Caco-2 (cell line): ENCODE results near the gene SUMO3. TPM values are rescaled to one million over a fixed set of nuclear protein-coding genes. Genes with fewer than 3 reads are reported as not detected.

Experiments used
- BruUV-seq: library from RNA; stranded (reverse); fragments of 400-500 nt; replicated peaks from 2 replicates; lab custom pipeline; 2021; lab: Mats Ljungman, UMichigan
- CTCF ChIA-PET: fragments of 300-600 bp; sonication (Branson Sonifier 250); formaldehyde crosslinking; loops from one replicate; lab custom pipeline; 2022; ENCODE audit warnings: antibody characterized with exemption; lab: Charles Lee
- POLR2A ChIA-PET: fragments of 300-600 bp; sonication (Branson Sonifier 250); formaldehyde crosslinking; loops from one replicate; lab custom pipeline; 2022; ENCODE audit warnings: antibody characterized with exemption; lab: Charles Lee
- DNase-seq, 2 experiments: peaks; one replicate each; pipeline versions ENCODE4 v3.0.0 to v3.0.0-alpha.2; 2020 to 2022
- H3K27me3 ChIP-seq: replicated peaks from 2 replicates; pipeline ENCODE4 v1.6.0; 2011; ENCODE audit warnings: low read length; ENCODE audit not compliant: control insufficient read depth, insufficient read depth
- H3K36me3 ChIP-seq: 2 replicates; pipeline ENCODE4 v1.5.1; 2011; ENCODE audit warnings: low read length; ENCODE audit not compliant: control insufficient read depth, insufficient read depth
- H3K4me1 ChIP-seq: fragments of 250-450 bp; sonication (Bioruptor Pico); 2 replicates; pipeline ENCODE4 v1.5.1; 2020; ENCODE audit warnings: mild to moderate bottlenecking
- H3K4me3 ChIP-seq: 2 replicates; pipeline ENCODE4 v1.5.1; 2011; ENCODE audit warnings: low read depth, mild to moderate bottlenecking, control low read depth, low read length
- H3K9me3 ChIP-seq: fragments of 250-450 bp; sonication (Bioruptor Pico); 2 replicates; pipeline ENCODE4 v1.5.1; 2020; ENCODE audit warnings: mild to moderate bottlenecking, moderate library complexity
- H3K27ac Mint-ChIP-seq: one replicate; pipeline ENCODE4 v1.8.0; 2022; ENCODE audit warnings: mixed read lengths; ENCODE audit not compliant: unreplicated experiment
- H3K27me3 Mint-ChIP-seq: one replicate; pipeline ENCODE4 v1.8.0; 2022; ENCODE audit warnings: mixed read lengths; ENCODE audit not compliant: insufficient read depth, unreplicated experiment
- H3K36me3 Mint-ChIP-seq: one replicate; pipeline ENCODE4 v1.8.0; 2022; ENCODE audit warnings: mild to moderate bottlenecking, mixed read lengths; ENCODE audit not compliant: insufficient read depth, unreplicated experiment
- H3K4me1 Mint-ChIP-seq: one replicate; pipeline ENCODE4 v1.8.0; 2022; ENCODE audit warnings: low read depth, mixed read lengths; ENCODE audit not compliant: unreplicated experiment
- H3K4me3 Mint-ChIP-seq: one replicate; pipeline ENCODE4 v1.8.0; 2022; ENCODE audit warnings: mild to moderate bottlenecking, moderate library complexity, mixed read lengths; ENCODE audit not compliant: unreplicated experiment
- H3K9me3 Mint-ChIP-seq: one replicate; pipeline ENCODE4 v1.8.0; 2022; ENCODE audit warnings: mixed read lengths; ENCODE audit not compliant: unreplicated experiment
- intact Hi-C: fragments of 100-400 bp; cut with micrococcal nuclease; formaldehyde crosslinking; loops from one replicate; pipeline ENCODE4 v1.10.0; 2022; ENCODE audit not compliant: unreplicated experiment
- total RNA-seq: library from RNA; stranded (reverse); gene quantifications from 2 replicates; pipeline ENCODE4 v1.2.3, GENCODE V29; 2022
- TF ChIP-seq, protein P1 (sequence below), 2 experiments: fragments of 200-600 bp in 1 of 2; IDR thresholded peaks; 1 replicate in 1 of 2; 2 replicates in 1 of 2; pipeline versions ENCODE4 v1.5.1 to v1.8.0; 2011 to 2022; ENCODE audit warnings: antibody characterized with exemption in 1 of 2, control low read depth in 1 of 2, inconsistent platforms in 1 of 2, low read depth in 1 of 2, low read length in 1 of 2, mild to moderate bottlenecking in 1 of 2, moderate library complexity in 1 of 2; ENCODE audit not compliant: insufficient read depth in 1 of 2, severe bottlenecking in 1 of 2, unreplicated experiment in 1 of 2

The SUMO3 gene
- total RNA-seq, 1 experiment from 2014 or later, result 118 TPM

DNA sequence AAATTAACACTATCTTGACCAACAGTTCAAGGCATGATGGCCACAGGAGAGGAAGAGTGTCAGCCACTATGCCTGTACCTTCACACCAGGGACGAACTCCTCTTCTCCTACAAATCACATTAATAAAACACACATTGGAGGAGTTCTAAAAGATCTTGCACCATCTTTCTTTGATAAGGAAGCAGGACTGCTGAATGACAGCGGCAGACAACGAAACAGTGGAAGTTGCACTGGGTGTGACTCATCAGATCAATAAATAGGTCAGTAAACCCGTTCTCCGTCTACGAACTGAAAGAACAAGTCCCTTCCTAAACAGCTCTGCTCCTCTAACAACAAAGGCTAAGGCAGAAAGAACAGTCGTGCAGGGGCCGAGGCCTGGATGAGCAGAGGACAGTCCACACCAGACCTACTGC is 39.4 kb downstream of the SUMO3 start:
- Mint-ChIP-seq H3K4me3 (no peak overlapping the region), H3K9me3 (no peaks in the 10 kb centered on the region), H3K36me3 (peaks cover 58% of the 10 kb centered on the region), H3K27me3 (no peaks in the 10 kb centered on the region), H3K27ac (peak overlapping the region; percentile 69), H3K4me1 (peaks cover 8% of the 10 kb centered on the region)
- ChIA-PET POLR2A (no interaction called here), CTCF (interaction anchor here (1.6 kb wide), 1 partner anchor 15 kb away, joined by 5 read pairs; no protein-coding TSS in a partner anchor)
- Histone ChIP-seq H3K9me3 (no peaks in the 10 kb centered on the region), H3K4me1 (peaks cover 4% of the 10 kb centered on the region; the same call in 1 of the 2 replicates), H3K4me3 (no peak overlapping the region), H3K27me3 (no peaks in the 10 kb centered on the region), H3K36me3 (peaks cover 2% of the 10 kb centered on the region; the same call in 1 of the 2 replicates)
- no peak for DNase-seq
- TF ChIP-seq, protein P1, sequence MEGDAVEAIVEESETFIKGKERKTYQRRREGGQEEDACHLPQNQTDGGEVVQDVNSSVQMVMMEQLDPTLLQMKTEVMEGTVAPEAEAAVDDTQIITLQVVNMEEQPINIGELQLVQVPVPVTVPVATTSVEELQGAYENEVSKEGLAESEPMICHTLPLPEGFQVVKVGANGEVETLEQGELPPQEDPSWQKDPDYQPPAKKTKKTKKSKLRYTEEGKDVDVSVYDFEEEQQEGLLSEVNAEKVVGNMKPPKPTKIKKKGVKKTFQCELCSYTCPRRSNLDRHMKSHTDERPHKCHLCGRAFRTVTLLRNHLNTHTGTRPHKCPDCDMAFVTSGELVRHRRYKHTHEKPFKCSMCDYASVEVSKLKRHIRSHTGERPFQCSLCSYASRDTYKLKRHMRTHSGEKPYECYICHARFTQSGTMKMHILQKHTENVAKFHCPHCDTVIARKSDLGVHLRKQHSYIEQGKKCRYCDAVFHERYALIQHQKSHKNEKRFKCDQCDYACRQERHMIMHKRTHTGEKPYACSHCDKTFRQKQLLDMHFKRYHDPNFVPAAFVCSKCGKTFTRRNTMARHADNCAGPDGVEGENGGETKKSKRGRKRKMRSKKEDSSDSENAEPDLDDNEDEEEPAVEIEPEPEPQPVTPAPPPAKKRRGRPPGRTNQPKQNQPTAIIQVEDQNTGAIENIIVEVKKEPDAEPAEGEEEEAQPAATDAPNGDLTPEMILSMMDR (IDR thresholded peaks at IDR 0.05; ENCODE audit: insufficient read depth in 1 of 2, low read depth in 1 of 2, low read length in 1 of 2, severe bottlenecking in 1 of 2, unreplicated experiment in 1 of 2), result no peak
- BruUV-seq, result no TSS peak
- intact Hi-C loops, result no loop called here

DNA sequence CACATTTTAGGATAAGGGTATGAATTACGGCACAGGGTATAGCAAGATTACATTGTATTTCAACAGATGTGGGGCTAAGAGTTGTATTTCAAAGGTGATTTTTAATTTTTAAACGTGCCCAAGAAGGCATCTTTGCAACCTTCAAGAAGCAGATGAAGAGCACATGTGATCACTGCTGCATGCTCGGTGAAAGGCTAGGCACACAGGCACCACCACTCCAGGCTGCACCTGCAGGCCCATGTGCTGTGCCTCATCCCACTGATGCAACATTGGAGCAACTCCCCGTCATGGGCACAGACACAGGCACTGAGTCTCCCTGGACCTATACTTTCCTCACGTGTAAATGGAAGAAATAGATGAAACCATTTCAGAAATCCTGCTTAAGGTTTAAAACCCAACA is 39.8 kb downstream of the SUMO3 start:
- Histone ChIP-seq H3K9me3 (no peaks in the 10 kb centered on the region), H3K36me3 (peaks cover 2% of the 10 kb centered on the region; the same call in 1 of the 2 replicates), H3K27me3 (no peaks in the 10 kb centered on the region), H3K4me3 (no peak overlapping the region), H3K4me1 (peaks cover 6% of the 10 kb centered on the region)
- Mint-ChIP-seq H3K36me3 (peaks cover 58% of the 10 kb centered on the region), H3K27ac (peak overlapping the region; percentile 69), H3K4me1 (peaks cover 8% of the 10 kb centered on the region), H3K27me3 (no peaks in the 10 kb centered on the region), H3K4me3 (no peak overlapping the region), H3K9me3 (no peaks in the 10 kb centered on the region)
- CTCF ChIA-PET, result interaction anchor here (1.6 kb wide), 1 partner anchor 15 kb away, joined by 5 read pairs; no protein-coding TSS in a partner anchor
- intact Hi-C loops, result no loop called here
- POLR2A ChIA-PET, result no interaction called here
- no peak for DNase-seq
- TF ChIP-seq, protein P1 (IDR thresholded peaks at IDR 0.05; ENCODE audit: insufficient read depth in 1 of 2, low read depth in 1 of 2, low read length in 1 of 2, severe bottlenecking in 1 of 2, unreplicated experiment in 1 of 2), result no peak
- BruUV-seq, result no TSS peak

DNA sequence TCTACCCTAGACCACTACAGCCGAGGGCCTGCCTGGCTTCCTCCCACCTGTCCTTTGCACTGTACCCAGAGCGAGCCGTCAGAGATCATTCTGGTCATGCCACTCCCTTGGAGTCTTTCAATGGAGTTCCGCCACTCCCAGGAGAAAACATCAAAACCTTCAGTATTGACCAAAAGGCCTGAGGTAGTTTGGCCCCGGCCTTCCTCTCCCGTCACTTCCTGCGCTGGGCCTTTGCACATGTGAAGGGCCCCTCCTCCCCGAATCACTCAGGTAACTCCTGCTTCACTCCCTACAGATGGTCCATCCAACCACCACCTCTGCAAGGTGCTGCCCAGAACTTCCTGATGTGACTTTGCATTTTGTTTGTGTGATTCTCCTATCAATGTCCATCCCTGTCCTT is 42.9 kb downstream of the SUMO3 start:
- no peaks in the 10 kb centered on the region for H3K9me3 ChIP-seq
- H3K36me3 Mint-ChIP-seq, result peaks cover 61% of the 10 kb centered on the region
- ChIA-PET CTCF (no interaction called here), POLR2A (no interaction called here)
- intact Hi-C loops, result no loop called here
- H3K27me3 Mint-ChIP-seq, result no peaks in the 10 kb centered on the region
- H3K36me3 ChIP-seq, result peaks cover 3% of the 10 kb centered on the region
- H3K4me3 Mint-ChIP-seq, result no peak overlapping the region
- no peaks in the 10 kb centered on the region for H3K9me3 Mint-ChIP-seq
- no peak overlapping the region for H3K27ac Mint-ChIP-seq
- BruUV-seq, result no TSS peak
- no peak for DNase-seq
- TF ChIP-seq, protein P1 (IDR thresholded peaks at IDR 0.05; ENCODE audit: insufficient read depth in 1 of 2, low read depth in 1 of 2, low read length in 1 of 2, severe bottlenecking in 1 of 2, unreplicated experiment in 1 of 2), result no peak
- peaks cover 8% of the 10 kb centered on the region for H3K4me1 Mint-ChIP-seq
- H3K4me1 ChIP-seq, result peaks cover 11% of the 10 kb centered on the region
- H3K27me3 ChIP-seq, result no peaks in the 10 kb centered on the region
- H3K4me3 ChIP-seq, result no peak overlapping the region
